Caki2 (cell line): ENCODE results near the gene MYADML2. TPM values are rescaled to one million over a fixed set of nuclear protein-coding genes. Genes with fewer than 3 reads are reported as not detected.
"Not testable (repeated sequence)": the region's sequence is repeated elsewhere in the genome, so short reads cannot be mapped to it uniquely, and the experiment has no call there.

Source experiments
- DNase-seq: peaks from one replicate; pipeline ENCODE4 v3.0.0-alpha.2; 2015; ENCODE audit warnings: low read depth
- in situ Hi-C: cut with HindIII; loops from 2 replicates; pipeline ENCODE4 v1.10.0; 2016; ENCODE audit warnings: low sequenced_read_pairs, low pct_unique_long_range_greater_than_20kb, mixed read lengths
- total RNA-seq: library from RNA; depleted of rRNA; stranded (reverse); fragments of >200 nt; shearing (Covaris generic); gene quantifications from 2 replicates; pipeline ENCODE4 v1.2.3, GENCODE V29; 2014; ENCODE audit warnings: low replicate concordance

MYADML2 gene
- total RNA-seq, 1 experiment from 2014 or later: not detected

DNA sequence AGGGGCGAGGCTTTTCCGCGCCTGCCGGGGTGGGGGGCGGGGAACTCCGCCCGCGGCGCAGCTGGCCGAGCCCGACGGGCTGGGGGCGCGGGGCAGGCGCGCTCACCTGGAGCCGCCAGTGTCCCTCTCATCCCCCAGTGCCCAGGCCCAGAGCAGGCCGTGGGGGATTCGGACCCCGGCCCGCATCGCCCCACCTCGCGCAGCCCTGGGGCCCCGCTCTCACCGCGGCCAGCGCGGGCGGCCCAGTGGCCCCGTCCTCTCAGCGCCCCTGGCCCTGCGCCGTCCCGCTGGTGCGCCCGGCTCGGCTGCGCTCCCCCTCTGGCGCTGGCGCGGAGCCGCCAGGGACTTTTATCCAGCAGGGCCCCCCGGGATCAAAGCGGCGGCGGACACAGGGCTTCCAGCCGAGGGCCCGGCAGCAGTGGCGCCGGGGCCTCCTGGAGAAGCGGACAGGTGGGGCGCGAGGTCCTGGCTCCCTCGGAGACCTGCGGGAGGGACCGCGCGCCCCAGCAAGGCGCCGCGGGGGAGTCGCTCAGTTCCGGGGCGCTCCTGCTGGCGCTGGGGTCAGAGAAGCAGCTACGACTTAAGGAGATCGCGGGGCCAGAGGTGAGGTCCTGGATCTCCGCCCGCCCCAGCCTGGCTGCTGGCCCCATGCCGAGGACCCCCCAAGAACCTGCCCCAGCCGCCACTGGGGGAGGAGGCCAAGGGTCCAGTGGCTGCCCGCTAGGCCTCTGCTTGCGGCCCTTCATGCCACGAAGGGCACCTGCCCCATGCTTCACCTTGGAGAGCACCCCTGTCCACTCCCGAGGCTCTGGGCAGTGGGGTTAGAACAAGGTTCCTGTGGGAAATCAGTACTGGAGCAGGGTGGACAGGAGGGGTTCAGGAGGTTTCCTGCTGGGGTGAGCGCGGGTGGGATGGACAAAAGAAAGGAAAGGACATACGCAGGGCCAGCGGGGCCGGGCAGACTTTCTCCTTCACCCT, 14.8 kb upstream of the MYADML2 start:
- in situ Hi-C loops: no loop called here
- DNase-seq: no peak

DNA sequence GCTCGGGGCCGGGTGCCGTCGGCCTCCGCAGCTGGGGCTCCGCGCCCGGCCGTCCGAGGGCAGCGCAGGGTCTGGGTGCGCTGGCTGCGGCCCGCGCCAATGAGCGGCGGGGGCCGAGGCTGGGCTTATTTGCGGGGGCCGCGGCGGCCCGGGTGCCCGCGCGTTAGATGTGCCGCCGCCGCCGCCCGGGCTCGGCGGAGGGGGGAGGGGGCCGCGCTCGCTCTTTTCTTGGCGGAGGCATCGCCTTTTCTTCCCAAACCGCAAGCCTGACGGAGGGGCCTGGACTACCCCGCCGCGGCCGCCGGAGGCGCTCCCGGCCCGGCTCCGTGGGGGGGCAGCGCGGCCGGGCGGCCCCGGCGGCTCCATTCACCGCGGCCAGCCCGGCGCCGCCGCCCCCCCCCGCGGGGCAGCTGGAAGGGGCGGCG, 14.1 kb upstream of the MYADML2 start, which contains the start of gene NOTUM:
Gene NOTUM, minus strand, starts transcription at position 101 of the 425 bp plus-strand sequence. CDS start 278 bp downstream, outside the sequence.
- in situ Hi-C loops: no loop called here
- no peak for DNase-seq

DNA sequence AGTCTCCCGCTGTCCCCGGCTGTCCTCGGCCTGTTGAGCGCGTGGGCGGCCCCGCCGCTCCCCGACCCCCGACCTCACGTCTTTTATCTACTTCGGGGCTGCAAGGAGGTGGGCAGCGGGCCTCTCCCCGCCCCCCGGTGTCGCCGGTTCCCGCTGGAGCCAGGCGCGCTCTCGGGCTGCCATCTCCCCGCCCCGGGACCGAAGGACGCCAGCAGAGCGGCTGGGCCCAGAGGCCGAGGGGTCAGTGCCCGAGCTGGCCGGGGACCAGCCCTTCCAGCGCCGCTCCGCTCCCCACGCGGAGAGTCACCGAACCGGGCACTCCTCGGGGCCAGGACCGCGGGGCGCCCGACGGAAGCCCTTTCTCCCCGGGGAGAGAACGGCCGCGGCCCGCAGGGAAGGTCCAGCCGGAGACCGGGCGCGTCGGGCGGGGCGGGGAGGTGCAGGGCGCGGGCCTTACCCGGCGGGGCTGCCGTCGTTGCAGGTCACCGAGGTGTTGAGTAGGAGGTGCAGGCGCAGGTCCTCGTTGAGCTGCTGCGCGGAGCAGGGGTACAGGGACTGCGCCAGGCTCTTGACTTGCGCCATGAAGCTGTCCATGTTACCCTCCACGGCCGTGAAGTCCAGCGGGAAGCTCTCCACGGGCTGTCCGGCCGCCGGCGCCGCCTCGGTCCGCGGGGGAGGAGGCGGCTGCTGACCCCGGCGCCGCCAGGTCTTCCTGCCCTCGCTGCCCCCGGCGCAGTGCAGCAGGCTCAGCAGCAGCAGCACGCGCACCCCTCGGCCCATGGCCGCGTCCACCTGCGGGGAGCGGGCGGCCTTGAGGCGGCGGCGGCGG, 13.3 kb upstream of the MYADML2 start:
- in situ Hi-C loops: no loop called here
- no peak for DNase-seq

DNA sequence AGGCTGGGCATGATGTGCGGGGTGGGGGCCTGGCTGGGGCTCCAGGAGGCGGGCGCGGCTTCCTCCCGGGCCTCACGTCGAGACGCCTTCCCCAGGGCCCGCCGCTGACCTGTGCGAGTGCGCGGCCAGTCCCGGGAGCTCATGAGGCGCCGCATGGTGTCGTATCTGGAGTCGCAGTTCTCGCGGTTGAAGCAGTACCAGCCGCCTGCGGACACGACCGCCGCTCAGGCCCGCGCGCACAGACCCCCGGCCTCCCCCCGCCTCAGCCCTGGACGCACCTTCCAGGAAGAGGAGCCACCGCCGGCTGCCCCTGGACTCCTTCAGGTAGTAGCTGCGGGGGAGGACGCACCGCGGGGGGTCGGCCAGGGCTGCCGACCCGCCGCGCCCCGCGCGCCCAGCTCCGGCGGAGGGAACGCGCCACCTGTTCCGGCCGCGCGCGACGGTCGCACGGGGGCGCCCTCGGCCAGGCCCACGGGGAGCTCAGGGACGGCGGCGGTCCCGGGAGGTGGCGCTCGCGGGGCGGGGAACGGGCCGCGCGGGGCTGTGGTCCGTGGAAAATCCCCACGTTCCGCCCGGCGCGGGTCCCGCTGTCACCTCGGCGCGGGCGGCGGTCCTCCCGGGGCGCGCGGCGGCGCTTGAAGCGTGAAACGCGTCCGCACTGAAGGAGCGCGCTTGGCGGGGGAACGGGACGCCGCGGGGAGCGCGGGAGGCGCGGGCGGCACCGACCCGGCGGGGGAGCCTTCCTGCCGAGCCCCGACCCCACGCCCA, 12.5 kb upstream of the MYADML2 start:
- in situ Hi-C loops: no loop called here
- peak; percentile 50 for DNase-seq

DNA sequence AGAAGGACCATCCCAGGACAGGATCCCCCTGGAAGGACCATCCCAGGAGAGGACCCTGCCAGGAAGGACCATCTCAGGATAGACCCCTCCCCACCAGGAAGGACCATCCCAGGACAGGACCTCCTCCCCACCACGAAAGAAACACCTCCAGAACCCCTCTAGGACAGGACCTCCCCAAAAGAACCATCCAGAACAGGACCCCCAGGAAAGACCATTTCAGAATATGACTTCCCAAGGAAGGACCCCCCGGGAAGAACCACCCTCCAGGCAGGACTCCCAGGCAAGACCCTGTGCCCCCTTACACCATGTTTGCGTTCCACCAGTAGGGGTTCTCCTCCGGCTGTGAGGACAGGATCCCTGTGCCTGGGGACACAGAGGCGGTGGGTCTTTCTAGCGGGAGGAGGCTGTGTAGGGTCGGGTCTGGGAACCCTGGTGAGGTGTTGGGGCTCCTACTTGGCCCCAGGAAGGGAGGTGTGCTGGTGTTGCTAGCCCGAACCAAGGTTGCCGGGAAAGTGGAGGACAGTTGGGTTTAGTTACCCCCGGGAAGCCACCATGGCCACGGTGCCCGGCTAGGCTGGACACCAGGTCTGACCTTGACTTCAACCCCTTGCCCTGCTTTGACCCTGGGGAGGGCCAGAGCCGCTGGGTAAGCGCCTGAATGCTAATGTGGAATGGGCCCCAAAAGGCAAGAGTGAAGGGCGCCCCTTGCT, 11.8 kb upstream of the MYADML2 start:
- no peak for DNase-seq
- in situ Hi-C loops: no loop called here

DNA sequence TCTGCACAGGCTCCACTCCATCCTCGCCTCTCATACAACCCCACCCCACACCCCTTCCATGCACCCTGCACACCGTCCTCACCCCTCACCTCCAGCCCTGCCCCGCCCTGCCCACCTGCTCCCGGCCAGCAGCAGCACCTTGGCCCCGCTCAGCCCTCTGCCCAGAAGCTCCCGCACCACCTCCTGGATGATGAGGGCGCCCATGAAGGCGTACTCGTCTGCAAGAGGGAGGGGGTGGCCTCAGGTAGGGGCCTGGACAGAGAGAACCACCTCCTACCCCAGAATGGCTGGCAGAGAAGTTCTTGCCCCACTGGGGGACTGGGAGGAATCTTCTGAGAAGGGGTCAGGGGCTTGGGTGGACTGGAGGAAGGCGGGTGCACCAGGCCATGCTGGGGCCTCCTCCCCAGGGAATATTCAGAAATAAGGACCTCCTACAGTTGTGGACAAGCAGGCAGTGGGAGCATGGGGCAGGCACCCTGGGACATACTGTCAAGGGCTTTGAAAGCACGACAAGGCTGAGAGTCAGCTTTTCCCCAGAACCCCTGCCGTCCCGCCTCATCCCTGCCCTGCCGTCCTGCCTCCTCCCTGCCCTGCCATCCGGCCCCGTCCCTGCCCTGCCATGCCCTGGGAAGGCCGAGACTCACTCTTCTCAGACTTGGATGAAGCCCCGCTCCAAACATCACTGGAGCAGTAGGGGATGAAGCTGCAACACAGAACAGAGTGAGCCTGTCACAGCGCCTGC, 10.8 kb upstream of the MYADML2 start:
- in situ Hi-C loops: no loop called here

DNA sequence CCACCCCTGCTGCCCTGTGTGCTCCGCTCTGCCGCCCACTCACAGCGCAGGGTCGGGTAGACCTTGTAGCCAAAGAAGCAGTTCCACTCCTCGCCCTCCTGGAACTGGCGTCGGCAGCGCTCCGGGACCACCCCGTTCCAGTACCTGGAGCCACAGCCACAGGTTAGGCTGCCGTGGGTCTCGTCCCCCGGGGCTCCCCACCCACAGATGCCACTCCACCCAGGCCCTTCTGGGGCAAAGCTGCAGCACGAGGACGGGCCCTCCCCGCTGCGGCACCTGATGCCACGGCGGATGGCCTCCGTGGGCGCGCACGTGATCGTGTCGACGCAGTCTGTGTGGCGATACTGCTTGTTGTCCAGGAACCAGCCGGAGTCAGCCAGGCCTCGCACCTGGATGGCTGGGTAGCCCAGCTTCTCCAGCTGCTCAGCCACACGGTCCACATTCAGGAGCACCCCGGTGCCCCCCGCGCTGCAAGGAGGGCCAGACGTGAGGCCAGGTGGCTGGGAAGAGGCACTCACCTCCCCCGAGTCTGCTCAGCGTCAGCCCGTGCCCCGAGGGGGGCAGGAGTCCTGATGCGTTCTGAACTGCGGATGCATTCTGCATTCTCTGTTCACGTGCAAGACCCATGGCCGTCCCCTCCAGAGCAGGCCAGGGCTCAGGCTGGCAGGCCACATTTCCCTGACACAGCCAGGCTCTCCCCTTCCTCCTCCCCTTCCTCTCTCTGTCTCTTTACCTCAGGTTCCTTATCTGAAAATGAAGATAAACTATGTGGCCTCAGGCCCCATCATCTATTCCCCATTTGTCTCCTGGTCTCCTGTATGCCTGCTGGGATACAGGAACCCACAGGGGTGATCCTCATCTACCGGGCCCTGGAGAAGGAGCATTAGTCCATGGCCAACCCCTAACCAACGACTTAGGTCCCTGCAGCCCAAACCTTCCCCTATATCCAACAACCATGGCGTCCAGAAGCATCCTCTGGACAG, 9.9 kb upstream of the MYADML2 start:
- in situ Hi-C loops: no loop called here

More for the DNA sequence above, 10.8 kb upstream of the MYADML2 start:
- DNase-seq: no peak

DNA sequence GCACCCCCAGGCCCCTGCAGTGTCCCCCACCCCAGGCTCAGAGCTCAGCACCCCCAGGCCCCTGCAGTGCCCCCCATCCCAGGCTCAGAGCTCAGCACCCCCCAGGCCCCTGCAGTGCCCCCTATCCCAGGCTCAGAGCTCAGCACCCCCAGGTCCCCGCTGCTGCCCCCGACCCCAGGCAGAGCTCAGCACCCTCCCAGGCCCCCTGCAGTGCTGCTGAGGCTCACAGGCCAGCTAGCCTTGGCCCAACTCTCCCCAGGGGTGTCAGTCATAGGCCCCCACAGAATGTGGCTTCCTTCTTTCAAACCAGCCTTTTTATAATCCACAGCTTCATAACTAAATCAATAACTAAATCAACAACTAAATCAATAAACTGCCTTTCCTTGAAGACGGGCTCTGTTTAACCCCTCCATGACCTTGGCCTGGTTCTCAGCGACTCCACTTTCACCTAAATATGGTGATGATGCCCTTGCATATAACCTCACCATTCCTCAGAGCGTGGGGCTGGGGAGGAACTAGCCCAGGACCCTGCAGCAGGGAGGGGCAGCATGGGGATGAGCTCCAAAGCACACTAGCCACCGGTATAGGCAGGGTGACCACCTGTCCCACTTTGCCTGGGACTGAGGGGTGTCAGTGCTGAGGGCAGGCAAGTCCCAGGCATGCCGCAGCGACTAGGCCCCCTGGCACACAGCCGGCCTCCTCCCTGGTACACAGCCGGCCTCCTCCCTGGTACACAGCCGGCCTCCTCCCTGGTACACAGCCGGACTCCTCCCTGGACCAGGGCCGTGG, 8.9 kb upstream of the MYADML2 start:
- no peak for DNase-seq
- in situ Hi-C loops: no loop called here

More for the DNA sequence above, 9.9 kb upstream of the MYADML2 start:
- no peak for DNase-seq

DNA sequence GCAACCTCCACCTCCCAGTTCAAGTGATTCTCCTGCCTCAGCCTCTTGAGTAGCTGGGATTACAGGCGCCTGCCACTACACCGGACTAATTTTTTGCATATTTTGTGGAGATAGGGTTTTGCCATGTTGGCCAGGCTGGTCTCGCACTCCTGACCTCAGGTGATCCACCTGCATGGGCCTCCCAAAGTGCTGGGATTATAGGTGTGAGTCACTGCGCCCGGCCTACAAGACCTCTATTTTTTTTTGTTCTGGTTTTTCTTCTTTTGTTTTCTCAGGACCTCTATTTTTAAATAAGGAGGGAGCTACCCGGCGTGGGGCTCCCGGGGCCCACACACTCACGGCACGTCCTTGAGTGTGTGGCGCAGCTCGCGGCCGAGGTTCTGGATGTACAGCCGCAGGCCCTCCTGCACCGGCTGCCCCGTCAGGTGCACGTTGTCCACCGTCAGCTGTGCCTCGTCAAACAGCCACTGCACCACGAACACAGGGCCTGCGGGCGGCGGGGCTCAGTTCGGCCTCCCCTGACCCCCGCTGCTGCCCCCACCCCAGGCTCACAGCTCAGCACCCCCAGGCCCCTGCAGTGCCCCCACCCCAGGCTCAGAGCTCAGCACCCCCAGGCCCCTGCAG, 8.1 kb upstream of the MYADML2 start:
- in situ Hi-C loops: no loop called here
- no peak for DNase-seq

DNA sequence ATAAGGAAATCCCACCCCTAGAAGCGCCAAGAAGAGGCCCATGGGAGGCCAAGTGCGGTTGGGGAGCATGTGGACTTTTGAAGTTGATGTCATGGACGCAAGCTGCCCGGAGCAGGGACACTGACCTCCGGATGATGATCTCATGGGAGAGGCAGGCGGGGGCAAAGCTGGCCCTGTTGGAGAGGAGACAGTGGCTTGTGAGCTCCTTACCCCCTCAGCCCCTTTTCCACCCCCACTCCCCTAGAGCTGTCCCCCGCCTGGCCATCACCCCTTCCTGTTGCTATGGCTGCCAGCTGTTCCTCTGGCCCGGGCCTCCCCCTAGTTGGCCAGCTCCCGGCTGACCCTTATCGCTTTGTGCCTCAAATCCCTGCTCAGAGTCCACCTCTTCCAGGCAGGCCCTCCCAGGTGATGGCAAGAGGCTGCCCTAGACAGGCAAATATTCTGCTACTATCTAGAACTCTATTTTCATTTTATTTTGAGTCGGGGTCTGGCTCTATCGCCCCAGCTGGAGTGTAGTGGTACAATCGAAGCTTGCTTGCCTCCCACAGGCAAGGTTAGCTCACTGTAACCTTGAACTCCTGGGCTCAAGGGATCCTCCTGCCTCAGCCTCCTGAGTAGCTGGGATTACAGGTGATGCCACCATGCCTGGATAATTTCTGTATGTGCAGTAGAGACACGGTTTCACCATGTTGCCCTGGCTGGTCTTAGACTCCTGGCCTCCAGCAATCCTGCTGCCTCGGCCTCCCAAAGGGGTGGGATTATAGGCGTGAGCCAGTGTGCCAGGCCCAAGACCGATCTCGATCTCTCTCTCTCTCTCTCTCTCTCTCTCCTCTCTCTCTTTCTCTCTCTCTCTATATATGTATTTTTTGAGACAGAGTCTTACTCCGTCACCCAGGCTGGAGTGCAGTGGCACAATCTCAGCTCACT, 7.4 kb upstream of the MYADML2 start:
- no peak for DNase-seq
- in situ Hi-C loops: no loop called here

DNA sequence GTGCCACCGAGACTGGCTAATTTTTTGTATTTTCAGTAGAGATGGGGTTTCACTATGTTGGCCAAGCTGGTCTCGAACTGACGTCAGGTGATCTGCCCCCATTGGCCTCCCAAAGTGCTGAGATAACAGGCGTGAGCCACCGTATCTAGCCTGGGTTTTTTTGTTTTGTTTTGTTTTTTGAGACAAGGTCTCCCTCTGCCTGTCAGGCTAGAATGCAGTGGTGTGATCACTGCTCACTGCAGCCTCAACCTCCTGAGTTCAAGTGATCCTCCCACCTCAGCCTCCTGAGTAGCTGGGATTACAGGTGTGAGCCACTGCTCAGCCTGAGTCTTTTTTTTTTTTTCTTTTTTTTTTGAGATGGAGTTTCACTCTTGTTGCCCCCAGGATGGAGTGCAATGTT, 6.4 kb upstream of the MYADML2 start:
- DNase-seq, in situ Hi-C loops: not testable (repeated sequence)

DNA sequence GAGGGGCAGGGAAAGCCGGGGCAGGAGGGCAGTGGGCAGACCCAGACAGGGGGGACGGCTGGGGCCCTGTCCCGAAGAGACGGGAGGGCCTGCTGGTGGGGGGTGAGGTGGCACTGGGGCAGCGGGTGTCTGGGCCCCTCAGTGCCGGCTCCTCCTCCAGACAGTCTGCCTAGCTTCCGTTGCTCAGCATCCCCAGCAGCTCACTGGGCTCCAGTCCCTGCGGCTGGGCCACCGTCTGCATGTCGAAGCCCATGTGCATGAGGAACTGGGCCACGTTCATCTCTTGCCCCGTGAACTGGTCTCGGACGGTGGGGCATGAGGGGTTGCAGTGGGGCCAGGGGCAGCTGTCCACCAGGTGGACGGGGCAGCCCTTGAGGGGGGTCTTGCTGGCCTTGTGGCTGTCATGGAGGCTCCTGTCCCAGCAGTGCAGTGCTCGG, 5.8 kb upstream of the MYADML2 start:
- no peak for DNase-seq
- in situ Hi-C loops: no loop called here

DNA sequence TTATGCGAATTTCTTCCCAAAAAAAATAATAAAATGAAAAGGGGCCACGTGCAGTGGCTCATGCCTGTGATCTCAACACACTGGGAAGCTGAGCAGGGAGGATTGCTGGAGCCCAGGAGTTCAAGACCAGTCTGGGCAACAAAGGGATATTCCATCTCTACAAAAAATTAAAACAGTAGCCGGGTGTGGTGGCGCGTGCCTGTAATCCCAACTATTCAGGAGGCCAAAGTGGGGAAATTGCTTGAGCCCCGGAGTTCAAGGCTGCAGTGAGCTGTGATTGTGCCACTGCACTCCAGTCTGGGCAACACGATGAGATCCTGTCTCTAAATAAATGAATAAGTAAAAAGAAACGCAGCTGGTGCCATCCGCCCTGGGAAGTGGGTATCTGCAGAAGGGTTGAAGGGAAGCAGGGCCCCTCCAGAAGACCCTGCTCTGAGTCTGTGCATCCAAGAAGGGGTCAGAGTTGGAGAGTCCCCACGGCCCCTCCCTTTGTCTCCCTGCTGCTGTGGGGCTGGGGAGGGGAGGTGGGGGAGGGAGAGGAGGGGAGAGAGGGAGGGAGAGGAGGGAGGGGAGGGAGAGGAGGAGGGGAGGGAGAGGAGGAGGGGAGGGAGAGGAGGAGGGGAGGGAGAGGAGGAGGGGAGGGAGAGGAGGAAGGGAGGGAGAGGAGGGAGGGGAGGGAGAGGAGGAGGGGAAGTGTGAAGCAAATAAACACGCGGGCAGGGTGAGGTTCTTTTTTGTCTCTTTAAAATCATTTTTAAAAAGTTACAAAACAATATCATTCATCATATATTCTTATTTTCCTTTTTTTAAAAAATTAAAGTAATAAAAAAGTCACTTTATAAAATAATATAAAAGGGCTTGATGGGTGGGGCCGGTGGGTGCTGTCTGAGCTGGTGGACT, 5.0 kb upstream of the MYADML2 start:
- in situ Hi-C loops: no loop called here
- no peak for DNase-seq
